SU-DHL-6 (cell line): ENCODE data around the gene WDTC1.

Source experiments
- EZH2phosphoT487 ChIP-seq: fragments of 200-600 bp; sonication (generic), shearing (Covaris generic); conservative IDR thresholded peaks from 2 replicates; pipeline ENCODE4 v1.6.1; 2018; ENCODE audit warnings: mild to moderate bottlenecking, antibody characterized with exemption, low read length, moderate library complexity, mixed read lengths
- TF ChIP-seq, protein P1 (sequence below): fragments of 200-600 bp; sonication (generic); IDR thresholded peaks from one replicate; pipeline ENCODE4 v1.5.1; 2017; ENCODE audit warnings: antibody characterized with exemption, mild to moderate bottlenecking, low read length, moderate library complexity; ENCODE audit not compliant: insufficient read depth, poor library complexity, severe bottlenecking

DNA sequence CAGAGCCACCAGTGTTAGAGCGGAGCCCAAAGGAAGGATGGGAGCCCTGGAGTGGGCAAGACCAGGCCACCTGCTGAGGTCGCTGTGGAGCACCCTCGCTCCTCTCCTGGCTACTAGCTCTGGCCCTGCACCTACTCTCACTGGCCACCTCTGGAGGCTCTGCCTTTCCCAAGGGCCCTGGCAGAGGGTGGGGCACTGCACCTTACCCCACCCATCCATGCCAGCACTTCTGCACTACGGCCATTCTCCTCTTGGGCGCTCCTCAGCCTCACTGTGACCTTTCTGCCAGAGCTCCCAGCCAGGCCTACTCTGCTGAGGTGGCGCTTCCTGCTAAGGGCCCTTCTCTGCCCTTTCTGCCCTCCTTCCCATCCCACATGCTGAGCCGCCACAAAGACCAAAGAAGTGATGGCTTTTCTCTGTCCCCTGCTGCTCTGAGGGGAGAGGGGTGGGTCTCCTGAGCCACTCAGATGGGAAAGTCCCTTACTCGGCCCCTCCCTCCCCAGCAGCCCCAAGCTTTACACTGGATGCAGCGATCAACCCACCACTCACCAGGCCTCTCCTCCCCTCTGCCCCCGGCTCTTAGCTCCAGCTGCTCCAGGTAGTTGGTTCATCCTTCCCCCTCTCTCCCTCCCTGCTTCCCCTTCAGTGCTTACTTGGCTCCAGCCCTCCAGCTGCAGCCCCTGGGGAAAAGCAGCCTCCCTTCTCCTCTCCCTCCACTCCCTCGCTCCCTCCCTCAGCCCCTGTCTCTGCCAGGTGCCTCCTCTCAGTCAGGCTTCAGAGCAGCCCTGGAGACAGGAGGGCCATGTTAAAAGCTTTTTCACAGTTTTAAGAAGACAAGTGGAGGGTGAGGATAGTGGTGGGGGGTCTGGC is 72.7 kb downstream of the WDTC1 start:
- TF ChIP-seq, protein P1, sequence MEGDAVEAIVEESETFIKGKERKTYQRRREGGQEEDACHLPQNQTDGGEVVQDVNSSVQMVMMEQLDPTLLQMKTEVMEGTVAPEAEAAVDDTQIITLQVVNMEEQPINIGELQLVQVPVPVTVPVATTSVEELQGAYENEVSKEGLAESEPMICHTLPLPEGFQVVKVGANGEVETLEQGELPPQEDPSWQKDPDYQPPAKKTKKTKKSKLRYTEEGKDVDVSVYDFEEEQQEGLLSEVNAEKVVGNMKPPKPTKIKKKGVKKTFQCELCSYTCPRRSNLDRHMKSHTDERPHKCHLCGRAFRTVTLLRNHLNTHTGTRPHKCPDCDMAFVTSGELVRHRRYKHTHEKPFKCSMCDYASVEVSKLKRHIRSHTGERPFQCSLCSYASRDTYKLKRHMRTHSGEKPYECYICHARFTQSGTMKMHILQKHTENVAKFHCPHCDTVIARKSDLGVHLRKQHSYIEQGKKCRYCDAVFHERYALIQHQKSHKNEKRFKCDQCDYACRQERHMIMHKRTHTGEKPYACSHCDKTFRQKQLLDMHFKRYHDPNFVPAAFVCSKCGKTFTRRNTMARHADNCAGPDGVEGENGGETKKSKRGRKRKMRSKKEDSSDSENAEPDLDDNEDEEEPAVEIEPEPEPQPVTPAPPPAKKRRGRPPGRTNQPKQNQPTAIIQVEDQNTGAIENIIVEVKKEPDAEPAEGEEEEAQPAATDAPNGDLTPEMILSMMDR: no peak
- TF ChIP-seq EZH2phosphoT487: no peak
